Measurements from ENCODE around the gene LRRC3. TPM values are rescaled to one million over a fixed set of nuclear protein-coding genes. Genes with fewer than 3 reads are reported as not detected.

Gene LRRC3
- total RNA-seq, 1 experiment from 2014 or later: 0.48 TPM

DNA sequence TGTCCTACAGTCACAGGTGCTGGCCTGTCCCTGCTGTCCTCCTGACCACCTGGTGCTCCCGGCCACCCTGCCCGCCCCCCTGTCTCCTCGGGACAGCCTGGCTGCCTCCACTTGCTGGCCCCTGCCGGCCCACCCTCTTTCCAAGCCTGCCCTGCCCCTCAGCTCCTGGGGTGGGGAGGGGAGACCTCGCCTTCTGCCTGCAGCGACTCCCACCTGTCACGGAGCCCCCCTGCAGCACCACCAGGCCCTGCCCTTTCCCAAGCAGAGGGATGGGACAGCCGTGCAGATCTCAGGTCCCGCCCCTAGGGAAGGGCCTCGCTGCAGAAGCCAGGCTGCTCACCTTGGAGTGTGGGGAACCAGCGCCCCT, 7.5 kb downstream of the LRRC3 start:
- Histone ChIP-seq H3K4me2 (no peak overlapping the region), H3K27ac (no peak overlapping the region), H3F3A (ENCODE audit: insufficient read depth, low read depth) (no peaks in the 10 kb centered on the region), H2AFZ (no peak overlapping the region), H3K79me2 (ENCODE audit: low read depth) (no peaks in the 10 kb centered on the region), H3K27me3 (ENCODE audit: insufficient read depth, low read depth) (peaks cover 43% of the 10 kb centered on the region), H3K4me1 (replicated peaks; ENCODE audit: insufficient read depth) (no peaks in the 10 kb centered on the region), H3K9me2 (ENCODE audit: insufficient read depth) (no peaks in the 10 kb centered on the region), H4K20me1 (ENCODE audit: insufficient read depth) (no peaks in the 10 kb centered on the region), H3K4me3 (no peak overlapping the region), H3K36me3 (ENCODE audit: low read depth) (no peaks in the 10 kb centered on the region), H3K9me3 (ENCODE audit: insufficient read depth, low read depth) (no peaks in the 10 kb centered on the region)
- ChIA-PET POLR2A (ENCODE audit: unreplicated experiment) (no interaction called here), CTCF (no interaction called here)
- BruUV-seq (replicated peaks): no TSS peak
- TF ChIP-seq, protein P1, sequence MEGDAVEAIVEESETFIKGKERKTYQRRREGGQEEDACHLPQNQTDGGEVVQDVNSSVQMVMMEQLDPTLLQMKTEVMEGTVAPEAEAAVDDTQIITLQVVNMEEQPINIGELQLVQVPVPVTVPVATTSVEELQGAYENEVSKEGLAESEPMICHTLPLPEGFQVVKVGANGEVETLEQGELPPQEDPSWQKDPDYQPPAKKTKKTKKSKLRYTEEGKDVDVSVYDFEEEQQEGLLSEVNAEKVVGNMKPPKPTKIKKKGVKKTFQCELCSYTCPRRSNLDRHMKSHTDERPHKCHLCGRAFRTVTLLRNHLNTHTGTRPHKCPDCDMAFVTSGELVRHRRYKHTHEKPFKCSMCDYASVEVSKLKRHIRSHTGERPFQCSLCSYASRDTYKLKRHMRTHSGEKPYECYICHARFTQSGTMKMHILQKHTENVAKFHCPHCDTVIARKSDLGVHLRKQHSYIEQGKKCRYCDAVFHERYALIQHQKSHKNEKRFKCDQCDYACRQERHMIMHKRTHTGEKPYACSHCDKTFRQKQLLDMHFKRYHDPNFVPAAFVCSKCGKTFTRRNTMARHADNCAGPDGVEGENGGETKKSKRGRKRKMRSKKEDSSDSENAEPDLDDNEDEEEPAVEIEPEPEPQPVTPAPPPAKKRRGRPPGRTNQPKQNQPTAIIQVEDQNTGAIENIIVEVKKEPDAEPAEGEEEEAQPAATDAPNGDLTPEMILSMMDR (conservative IDR thresholded peaks at IDR 0.05): no peak
- no peak for TF ChIP-seq EZH2 (IDR thresholded peaks at IDR 0.05; ENCODE audit: low read depth)
- DNase-seq: no peak
- intact Hi-C loops (cut with micrococcal nuclease; ENCODE audit: unreplicated experiment): no loop called here

DNA sequence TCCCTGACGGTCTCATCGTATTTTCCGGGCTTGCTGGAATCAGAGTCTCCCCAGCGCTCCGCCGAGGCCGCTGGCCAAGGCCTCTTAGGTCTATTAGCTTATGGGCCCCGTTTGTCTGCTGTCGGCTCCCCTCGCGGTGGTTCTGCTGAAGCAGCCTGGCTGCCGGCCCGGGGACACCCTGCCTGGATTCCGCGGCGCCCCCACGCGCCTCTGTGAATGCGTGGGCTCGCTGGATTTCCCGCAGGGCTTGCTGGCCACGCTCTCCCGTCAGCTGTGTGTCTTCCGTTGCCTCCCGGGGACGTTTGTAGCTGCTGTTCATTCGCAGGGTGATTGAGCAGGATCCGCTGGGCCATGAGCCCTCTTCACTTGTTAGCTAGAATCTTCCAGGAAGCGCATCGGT, 8.4 kb downstream of the LRRC3 start:
- POLR2A ChIA-PET (ENCODE audit: unreplicated experiment): no interaction called here
- H3F3A ChIP-seq (ENCODE audit: insufficient read depth, low read depth): no peaks in the 10 kb centered on the region
- H3K9me3 ChIP-seq (ENCODE audit: insufficient read depth, low read depth): no peaks in the 10 kb centered on the region
- H3K9me2 ChIP-seq (ENCODE audit: insufficient read depth): no peaks in the 10 kb centered on the region
- no peaks in the 10 kb centered on the region for H4K20me1 ChIP-seq (ENCODE audit: insufficient read depth)
- H3K27me3 ChIP-seq (ENCODE audit: insufficient read depth, low read depth): peaks cover 45% of the 10 kb centered on the region
- no peaks in the 10 kb centered on the region for H3K36me3 ChIP-seq (ENCODE audit: low read depth)
- CTCF ChIA-PET: no interaction called here
- no peaks in the 10 kb centered on the region for H3K79me2 ChIP-seq (ENCODE audit: low read depth)
- H3K4me3 ChIP-seq: no peak overlapping the region
- TF ChIP-seq EZH2 (IDR thresholded peaks at IDR 0.05; ENCODE audit: low read depth): no peak
- TF ChIP-seq, protein P1 (conservative IDR thresholded peaks at IDR 0.05): no peak
- no peak for DNase-seq
- no peak overlapping the region for H3K27ac ChIP-seq
- no TSS peak for BruUV-seq (replicated peaks)
- intact Hi-C loops (cut with micrococcal nuclease; ENCODE audit: unreplicated experiment): no loop called here
- H3K4me1 ChIP-seq (replicated peaks; ENCODE audit: insufficient read depth): no peaks in the 10 kb centered on the region
- no peak overlapping the region for H2AFZ ChIP-seq
- no peak overlapping the region for H3K4me2 ChIP-seq

DNA sequence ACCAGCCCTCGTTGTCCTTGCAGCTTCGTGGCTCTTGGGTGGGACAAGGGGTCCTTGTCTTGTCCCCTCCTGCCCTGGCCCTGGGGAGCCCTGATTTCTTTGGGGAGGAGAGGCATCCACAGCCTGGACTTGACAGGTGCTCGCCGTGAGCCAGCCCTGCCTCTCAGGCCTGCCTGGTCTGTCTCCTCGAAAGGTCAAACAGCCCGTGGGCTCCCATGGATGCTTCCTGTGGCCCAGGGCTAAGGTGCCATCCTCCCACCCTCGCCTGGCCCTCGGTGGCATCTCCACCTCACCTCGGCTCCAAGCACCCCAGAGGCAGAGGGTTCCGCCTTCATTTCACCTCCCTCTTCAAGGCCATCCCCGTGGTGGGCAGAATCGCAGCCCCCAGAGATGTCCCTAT, 9.0 kb downstream of the LRRC3 start:
- no peak for DNase-seq
- no peaks in the 10 kb centered on the region for H3K9me3 ChIP-seq (ENCODE audit: insufficient read depth, low read depth)
- H3K27me3 ChIP-seq (ENCODE audit: insufficient read depth, low read depth): peaks cover 50% of the 10 kb centered on the region
- no peaks in the 10 kb centered on the region for H3K36me3 ChIP-seq (ENCODE audit: low read depth)
- H3K79me2 ChIP-seq (ENCODE audit: low read depth): no peaks in the 10 kb centered on the region
- no peak overlapping the region for H3K4me3 ChIP-seq
- intact Hi-C loops (cut with micrococcal nuclease; ENCODE audit: unreplicated experiment): no loop called here
- no peak overlapping the region for H3K4me2 ChIP-seq
- H2AFZ ChIP-seq: no peak overlapping the region
- BruUV-seq (replicated peaks): no TSS peak
- no peak overlapping the region for H3K27ac ChIP-seq
- H3K4me1 ChIP-seq (replicated peaks; ENCODE audit: insufficient read depth): no peaks in the 10 kb centered on the region
- no peaks in the 10 kb centered on the region for H4K20me1 ChIP-seq (ENCODE audit: insufficient read depth)
- ChIA-PET POLR2A (ENCODE audit: unreplicated experiment) (no interaction called here), CTCF (no interaction called here)
- no peak for TF ChIP-seq EZH2 (IDR thresholded peaks at IDR 0.05; ENCODE audit: low read depth)
- TF ChIP-seq, protein P1 (conservative IDR thresholded peaks at IDR 0.05): no peak
- no peaks in the 10 kb centered on the region for H3F3A ChIP-seq (ENCODE audit: insufficient read depth, low read depth)
- H3K9me2 ChIP-seq (ENCODE audit: insufficient read depth): no peaks in the 10 kb centered on the region
